Measurements from ENCODE around the gene PDE11A. TPM values are rescaled to one million over a fixed set of nuclear protein-coding genes. Genes with fewer than 3 reads are reported as not detected.

PDE11A gene
- total RNA-seq, 1 experiment from 2014 or later: 0.61 TPM

GRCh38 chr2:177887722-177888121, 184.9 kb downstream of the PDE11A start:
- no peaks in the 10 kb centered on the region for H3K9me3 ChIP-seq (ENCODE audit: control insufficient read depth in 1 of 2, insufficient read depth in 1 of 2, low read depth in 1 of 2, low read length in 2 of 2)
- no peaks in the 10 kb centered on the region for H3K79me2 ChIP-seq (ENCODE audit: insufficient read depth, low read length)
- TF ChIP-seq TCF7L2 (IDR thresholded peaks at IDR 0.05; ENCODE audit: borderline replicate concordance, extremely low read depth, insufficient read depth, insufficient read length) (no peak), ZFX (IDR thresholded peaks at IDR 0.05) (no peak), JUND (IDR thresholded peaks at IDR 0.05) (no peak), POLR2AphosphoS5 (IDR thresholded peaks at IDR 0.05; ENCODE audit: low read depth, low read length) (no peak), REST (IDR thresholded peaks at IDR 0.05; ENCODE audit: low read depth) (no peak), FOSL1 (IDR thresholded peaks at IDR 0.05; ENCODE audit: low read depth) (no peak), SRF (IDR thresholded peaks at IDR 0.05; ENCODE audit: low read depth) (no peak)
- H3K9me2 ChIP-seq (ENCODE audit: insufficient read depth): no peaks in the 10 kb centered on the region
- no peaks in the 10 kb centered on the region for H3K27me3 ChIP-seq (ENCODE audit: insufficient read depth, low read length)
- H4K20me1 ChIP-seq (ENCODE audit: insufficient read depth): no peaks in the 10 kb centered on the region
- DNase-seq (ENCODE audit: low read depth, low spot score) (no peak), ATAC-seq (no peak)
- H3K4me3 ChIP-seq (replicated peaks in 1 of 2; ENCODE audit: low read depth in 1 of 2, low read length in 2 of 2): no peak overlapping the region
- H2AFZ ChIP-seq (ENCODE audit: low read depth, low read length, poor library complexity, severe bottlenecking): no peak overlapping the region
- H3K4me2 ChIP-seq (ENCODE audit: low read length): no peak overlapping the region
- ChIA-PET CTCF (no interaction called here), RAD21 (ENCODE audit: low non-redundant PET in 1 of 2, low total read pairs in 2 of 2, uncharacterized antibody in 2 of 2, unreplicated experiment in 2 of 2) (no interaction called here), POLR2A (no interaction called here)
- intact Hi-C loops (cut with micrococcal nuclease): no loop called here
- no TSS peak for BruUV-seq (replicated peaks)
- no peaks in the 10 kb centered on the region for H3K4me1 ChIP-seq (ENCODE audit: control insufficient read depth in 1 of 2, insufficient read depth in 2 of 2, low read length in 2 of 2)
- H3K27ac ChIP-seq (ENCODE audit: low read depth, low read length): no peak overlapping the region
- no peak overlapping the region for H3K9ac ChIP-seq (ENCODE audit: low read length)
- H3K36me3 ChIP-seq (ENCODE audit: control insufficient read depth in 1 of 2, insufficient read depth in 2 of 2, low read length in 2 of 2): no peaks in the 10 kb centered on the region

- BruUV-seq (replicated peaks): no TSS peak
- Histone ChIP-seq H3K4me1 (ENCODE audit: control insufficient read depth in 1 of 2, insufficient read depth in 2 of 2, low read length in 2 of 2) (no peaks in the 10 kb centered on the region), H3K9me3 (ENCODE audit: control insufficient read depth in 1 of 2, insufficient read depth in 1 of 2, low read depth in 1 of 2, low read length in 2 of 2) (no peaks in the 10 kb centered on the region), H3K4me3 (replicated peaks in 1 of 2; ENCODE audit: low read depth in 1 of 2, low read length in 2 of 2) (no peak overlapping the region), H4K20me1 (ENCODE audit: insufficient read depth) (no peaks in the 10 kb centered on the region), H3K36me3 (ENCODE audit: control insufficient read depth in 1 of 2, insufficient read depth in 2 of 2, low read length in 2 of 2) (no peaks in the 10 kb centered on the region), H3K4me2 (ENCODE audit: low read length) (no peak overlapping the region), H3K27ac (ENCODE audit: low read depth, low read length) (no peak overlapping the region), H3K27me3 (ENCODE audit: insufficient read depth, low read length) (no peaks in the 10 kb centered on the region), H3K79me2 (ENCODE audit: insufficient read depth, low read length) (no peaks in the 10 kb centered on the region), H3K9ac (ENCODE audit: low read length) (no peak overlapping the region), H2AFZ (ENCODE audit: low read depth, low read length, poor library complexity, severe bottlenecking) (no peak overlapping the region), H3K9me2 (ENCODE audit: insufficient read depth) (no peaks in the 10 kb centered on the region)
- ChIA-PET POLR2A (no interaction called here), CTCF (no interaction called here), RAD21 (ENCODE audit: low non-redundant PET in 1 of 2, low total read pairs in 2 of 2, uncharacterized antibody in 2 of 2, unreplicated experiment in 2 of 2) (no interaction called here)
- TF ChIP-seq REST (IDR thresholded peaks at IDR 0.05; ENCODE audit: low read depth): no peak
- no peak for TF ChIP-seq ZBTB33 (IDR thresholded peaks at IDR 0.05; ENCODE audit: extremely low read depth, insufficient replicate concordance, low read length)
- TF ChIP-seq MAX (IDR thresholded peaks at IDR 0.05): no peak
- no peak for TF ChIP-seq SIN3A (IDR thresholded peaks at IDR 0.05; ENCODE audit: low read depth)
- DNase-seq (ENCODE audit: low read depth, low spot score): no peak
- ATAC-seq: no peak
- intact Hi-C loops (cut with micrococcal nuclease): no loop called here
These were observed 185.8 kb downstream of the PDE11A start for GRCh38 chr2:177886824-177887223.
